HEK293 (cell line): Measurements from ENCODE around the gene MDGA2.

ENCODE experiments used
- CTCF ChIP-seq: fragments of 450-650 bp; formaldehyde crosslinking; IDR thresholded peaks from 2 replicates; pipeline ENCODE4 v1.5.1; 2016; ENCODE audit warnings: missing biosample characterization, missing genetic modification characterization
- TCF7L2 ChIP-seq: IDR thresholded peaks from 2 replicates; pipeline ENCODE4 v1.6.1; 2011; ENCODE audit warnings: low read depth, mild to moderate bottlenecking, inconsistent platforms, low read length, moderate library complexity, borderline replicate concordance
- ZBTB21 ChIP-seq: fragments of 450-650 bp; formaldehyde crosslinking; IDR thresholded peaks from 2 replicates; pipeline ENCODE4 v1.5.1; 2017; ENCODE audit warnings: missing biosample characterization, missing genetic modification characterization
- ZNF138 ChIP-seq: fragments of 450-650 bp; formaldehyde crosslinking; IDR thresholded peaks from 2 replicates; pipeline ENCODE4 v1.5.1; 2016; ENCODE audit warnings: missing biosample characterization, missing genetic modification characterization, borderline replicate concordance
- ZNF624 ChIP-seq: fragments of 450-650 bp; formaldehyde crosslinking; IDR thresholded peaks from 2 replicates; pipeline ENCODE4 v1.5.1; 2017; ENCODE audit warnings: missing biosample characterization, missing genetic modification characterization

DNA sequence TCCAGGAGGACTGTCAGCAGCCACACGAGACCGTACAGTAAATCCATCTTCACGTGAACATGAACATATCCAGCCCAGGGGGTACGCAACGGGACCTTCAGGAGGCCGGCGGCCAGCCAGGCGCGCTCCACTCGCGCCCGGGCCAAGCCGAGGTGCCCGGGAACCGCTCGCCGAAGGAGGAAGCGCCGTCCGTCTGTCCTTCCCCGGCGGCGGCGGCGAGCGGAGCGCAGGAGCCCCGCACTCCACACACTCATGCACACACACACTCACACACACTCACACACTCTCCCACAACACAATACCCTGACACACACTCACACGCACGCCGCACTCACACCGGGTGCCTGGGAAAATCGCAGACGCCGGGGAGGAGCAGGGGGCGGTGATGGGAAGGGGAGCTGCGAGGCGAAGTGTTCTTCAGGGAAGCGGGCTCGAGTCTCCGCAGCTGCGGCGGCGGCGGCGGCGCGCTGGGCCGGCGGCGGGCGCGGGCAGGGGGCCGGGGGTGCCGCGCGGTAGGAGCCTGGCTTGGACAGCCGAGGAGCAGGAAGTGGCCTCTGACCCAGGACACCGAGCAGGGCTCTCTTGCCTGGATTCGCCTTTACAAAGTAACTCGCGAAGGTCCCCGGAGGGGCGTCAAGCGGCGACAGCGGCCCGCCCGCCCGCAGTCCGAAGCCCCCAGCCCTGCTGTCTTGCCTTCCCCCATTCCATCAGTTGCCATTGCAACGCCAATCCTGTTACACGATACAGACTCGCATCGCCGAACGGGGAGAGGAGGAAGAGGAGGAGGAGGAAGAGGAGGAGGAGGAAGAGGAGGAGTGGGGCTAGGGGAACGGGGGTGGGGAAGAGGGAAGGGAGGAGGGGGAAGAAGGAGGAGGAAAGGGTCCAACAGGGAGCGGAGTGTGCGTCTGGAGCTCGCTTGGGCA lies 601 bp downstream of the MDGA2 start:
- TF ChIP-seq CTCF (tag by site-specific recombination) (no peak), ZNF138 (tag by site-specific recombination) (no peak), ZBTB21 (no peak), TCF7L2 (no peak), ZNF624 (tag by site-specific recombination) (no peak)
